SK-N-DZ (cell line): Measurements from ENCODE around the gene TSPY3. TPM values are rescaled to one million over a fixed set of nuclear protein-coding genes. Genes with fewer than 3 reads are reported as not detected.
"Not testable (repeated sequence)": the region's sequence is repeated elsewhere in the genome, so short reads cannot be mapped to it uniquely, and the experiment has no call there.

Experiments
- DNase-seq: peaks from one replicate; pipeline ENCODE4 v3.0.0-alpha.2; 2015; ENCODE audit warnings: low spot score
- polyA plus RNA-seq, 2 experiments: library from polyadenylated mRNA; depleted of rRNA; stranded (reverse); fragments of >200 nt; gene quantifications; 2 replicates each; pipeline ENCODE4 v1.2.3, GENCODE V29; 2014

Gene TSPY3
- not detected in 2 replicates for polyA plus RNA-seq (2014; cell fraction: cytosol; rRNA removed)
- polyA plus RNA-seq (2014; cell fraction: nucleus; rRNA removed): not detected in 2 replicates

- not testable (repeated sequence) for DNase-seq
Observed at GRCh38 chrY:9398121-9398520, at the start of gene TSPY3. TSS of gene TSPY3 (plus strand) at chrY:9398421. CDS start at chrY:9398467, 46 bp downstream.

- DNase-seq: not testable (repeated sequence)
Observed at GRCh38 chrY:9357497-9357896, 40.7 kb upstream of the TSPY3 start, which contains the start of gene TSPY8. TSS of gene TSPY8 (plus strand) at chrY:9357797. CDS start at chrY:9357843, 46 bp downstream.

- not testable (repeated sequence) for DNase-seq
Observed at GRCh38 chrY:9396527-9396926, 1.7 kb upstream of the TSPY3 start.
